SU-DHL-6 (cell line): ENCODE results near the gene GALNT10.

Experiments used
- H2AFZ ChIP-seq: fragments of 200-600 bp; sonication (generic); 2 replicates; pipeline ENCODE4 v1.6.1; 2014; ENCODE audit warnings: low read depth, mild to moderate bottlenecking, moderate library complexity, mixed read lengths, antibody characterized with exemption, low read length; ENCODE audit not compliant: severe bottlenecking
- H3F3A ChIP-seq: fragments of 200-600 bp; shearing (Covaris generic); 2 replicates; pipeline ENCODE4 v1.6.0; 2016; ENCODE audit warnings: antibody characterized with exemption, mild to moderate bottlenecking; ENCODE audit not compliant: insufficient read depth
- H3K27ac ChIP-seq: fragments of 200-600 bp; sonication (generic); 2 replicates; pipeline ENCODE4 v1.5.1; 2016; ENCODE audit warnings: low read depth, mild to moderate bottlenecking, low read length, moderate library complexity, mixed read lengths
- H3K27me3 ChIP-seq: fragments of 200-600 bp; sonication (generic), shearing (Covaris generic); 2 replicates; pipeline ENCODE4 v1.6.0; 2014; ENCODE audit warnings: mild to moderate bottlenecking, low read length
- H3K36me3 ChIP-seq: fragments of 200-600 bp; sonication (generic); 2 replicates; pipeline ENCODE4 v1.6.1; 2014; ENCODE audit warnings: mild to moderate bottlenecking, low read length, mixed read lengths
- H3K4me2 ChIP-seq: fragments of 300-600, 200-600 bp; shearing (Covaris generic), sonication (generic); 2 replicates; pipeline ENCODE4 v1.6.0; 2014; ENCODE audit warnings: low read length, low read depth, mild to moderate bottlenecking; ENCODE audit not compliant: poor library complexity, severe bottlenecking
- H3K4me3 ChIP-seq: fragments of 200-600 bp; sonication (generic); 2 replicates; pipeline ENCODE4 v1.5.1; 2014; ENCODE audit warnings: antibody characterized with exemption, low read length, mild to moderate bottlenecking, mixed read lengths; ENCODE audit not compliant: insufficient read depth, poor library complexity, severe bottlenecking
- H3K79me2 ChIP-seq: fragments of 200-600 bp; sonication (generic); 2 replicates; pipeline ENCODE4 v1.6.1; 2014; ENCODE audit warnings: mild to moderate bottlenecking, low read length, moderate library complexity; ENCODE audit not compliant: insufficient read depth
- H3K9ac ChIP-seq: fragments of 200-600 bp; sonication (generic); 2 replicates; pipeline ENCODE4 v1.7.0; 2014; ENCODE audit warnings: mild to moderate bottlenecking, low read length
- H3K9me2 ChIP-seq: fragments of 200-600 bp; sonication (generic); replicated peaks from 2 replicates; pipeline ENCODE4 v1.6.1; 2014; ENCODE audit warnings: low read length; ENCODE audit not compliant: insufficient read depth
- H3K9me3 ChIP-seq: fragments of 200-600 bp; sonication (generic); 2 replicates; pipeline ENCODE4 v1.6.1; 2014; ENCODE audit warnings: low read length, mixed read lengths; ENCODE audit not compliant: insufficient read depth
- H4K20me1 ChIP-seq: fragments of 200-600 bp; sonication (generic); 2 replicates; pipeline ENCODE4 v1.6.1; 2014; ENCODE audit warnings: low read depth, mild to moderate bottlenecking, antibody characterized with exemption, low read length, moderate library complexity, mixed read lengths
- EZH2phosphoT487 ChIP-seq: fragments of 200-600 bp; sonication (generic), shearing (Covaris generic); conservative IDR thresholded peaks from 2 replicates; pipeline ENCODE4 v1.6.1; 2018; ENCODE audit warnings: mild to moderate bottlenecking, antibody characterized with exemption, low read length, moderate library complexity, mixed read lengths
- TF ChIP-seq, protein P1 (sequence below): fragments of 200-600 bp; sonication (generic); IDR thresholded peaks from one replicate; pipeline ENCODE4 v1.5.1; 2017; ENCODE audit warnings: antibody characterized with exemption, mild to moderate bottlenecking, low read length, moderate library complexity; ENCODE audit not compliant: insufficient read depth, poor library complexity, severe bottlenecking

The GALNT10 gene

DNA sequence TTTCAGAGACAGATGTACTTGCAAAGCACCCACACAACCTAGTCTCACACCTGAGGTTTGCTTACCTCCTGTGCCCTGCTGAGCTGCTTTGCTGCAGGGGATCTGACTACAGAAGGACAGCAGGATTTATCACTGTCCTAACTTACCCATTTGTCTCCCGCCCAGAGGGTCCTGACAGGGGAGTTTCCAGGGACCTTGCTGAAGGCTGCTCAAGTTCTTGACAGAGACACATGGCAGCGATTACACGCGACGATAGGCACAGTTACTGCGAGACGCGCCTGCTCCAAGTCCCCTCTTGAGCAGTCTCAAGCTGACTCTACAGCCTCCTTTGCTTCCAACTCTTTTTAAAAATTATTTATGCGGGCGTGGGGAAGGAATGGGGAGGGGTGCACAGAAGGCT, 24.6 kb upstream of the GALNT10 start:
- Histone ChIP-seq H3K79me2 (no peaks in the 10 kb centered on the region), H3F3A (no peaks in the 10 kb centered on the region)

DNA sequence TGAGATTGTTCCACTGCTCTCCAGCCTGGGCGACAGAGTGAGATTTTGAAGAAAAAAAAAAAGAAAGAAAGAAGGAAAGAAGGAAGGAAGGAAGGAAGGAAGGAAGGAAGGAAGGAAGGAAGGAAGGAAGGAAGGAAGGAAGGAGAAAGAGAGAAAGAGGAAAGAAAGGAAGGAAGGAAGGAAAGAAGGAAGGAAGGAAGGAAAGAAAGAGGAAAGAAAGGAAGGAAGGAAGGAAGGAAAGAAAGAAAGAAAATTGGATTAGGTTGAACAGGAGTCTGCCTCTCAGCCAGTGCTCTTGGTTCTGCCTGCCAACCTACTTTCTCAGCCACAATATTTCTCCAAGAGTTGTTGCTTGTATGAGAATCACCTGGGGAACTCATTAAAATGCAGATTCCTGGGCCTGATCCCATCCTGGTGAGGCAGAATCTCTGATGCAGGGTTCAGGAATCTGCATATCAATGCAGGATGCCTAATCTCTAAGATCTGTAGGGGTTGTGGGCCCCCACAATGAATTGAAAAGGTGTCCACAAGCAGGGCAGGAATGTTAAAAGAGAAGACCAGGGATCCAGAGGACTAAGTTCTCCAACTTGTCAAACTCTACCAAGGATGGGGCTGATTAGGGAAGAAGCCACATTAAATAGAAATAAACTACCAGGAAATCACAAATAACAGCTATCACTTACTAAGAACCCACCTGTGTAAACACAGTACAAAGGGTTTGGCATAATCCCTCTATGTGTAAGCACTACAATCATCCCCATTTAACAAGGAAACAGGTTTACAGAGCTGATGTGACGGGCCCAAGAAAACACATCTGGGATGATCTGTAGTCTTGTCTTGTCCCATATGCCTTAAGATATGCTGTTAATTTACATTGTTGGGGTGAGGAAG, 23.4 kb upstream of the GALNT10 start:
- no peaks in the 10 kb centered on the region for H3K36me3 ChIP-seq
- H4K20me1 ChIP-seq: no peaks in the 10 kb centered on the region
- no peaks in the 10 kb centered on the region for H3K9me2 ChIP-seq
- H2AFZ ChIP-seq: no peak overlapping the region
- no peaks in the 10 kb centered on the region for H3K79me2 ChIP-seq
- no peak overlapping the region for H3K4me3 ChIP-seq
- TF ChIP-seq EZH2phosphoT487: no peak
- TF ChIP-seq, protein P1, sequence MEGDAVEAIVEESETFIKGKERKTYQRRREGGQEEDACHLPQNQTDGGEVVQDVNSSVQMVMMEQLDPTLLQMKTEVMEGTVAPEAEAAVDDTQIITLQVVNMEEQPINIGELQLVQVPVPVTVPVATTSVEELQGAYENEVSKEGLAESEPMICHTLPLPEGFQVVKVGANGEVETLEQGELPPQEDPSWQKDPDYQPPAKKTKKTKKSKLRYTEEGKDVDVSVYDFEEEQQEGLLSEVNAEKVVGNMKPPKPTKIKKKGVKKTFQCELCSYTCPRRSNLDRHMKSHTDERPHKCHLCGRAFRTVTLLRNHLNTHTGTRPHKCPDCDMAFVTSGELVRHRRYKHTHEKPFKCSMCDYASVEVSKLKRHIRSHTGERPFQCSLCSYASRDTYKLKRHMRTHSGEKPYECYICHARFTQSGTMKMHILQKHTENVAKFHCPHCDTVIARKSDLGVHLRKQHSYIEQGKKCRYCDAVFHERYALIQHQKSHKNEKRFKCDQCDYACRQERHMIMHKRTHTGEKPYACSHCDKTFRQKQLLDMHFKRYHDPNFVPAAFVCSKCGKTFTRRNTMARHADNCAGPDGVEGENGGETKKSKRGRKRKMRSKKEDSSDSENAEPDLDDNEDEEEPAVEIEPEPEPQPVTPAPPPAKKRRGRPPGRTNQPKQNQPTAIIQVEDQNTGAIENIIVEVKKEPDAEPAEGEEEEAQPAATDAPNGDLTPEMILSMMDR: no peak
- H3F3A ChIP-seq: no peaks in the 10 kb centered on the region
- H3K27ac ChIP-seq: no peak overlapping the region
- H3K9ac ChIP-seq: no peak overlapping the region
- H3K4me2 ChIP-seq: no peak overlapping the region
- no peaks in the 10 kb centered on the region for H3K9me3 ChIP-seq
- H3K27me3 ChIP-seq: no peaks in the 10 kb centered on the region

More for the DNA sequence above, 24.6 kb upstream of the GALNT10 start:
- no peak overlapping the region for H3K4me3 ChIP-seq
- no peak overlapping the region for H2AFZ ChIP-seq
- no peaks in the 10 kb centered on the region for H4K20me1 ChIP-seq
- no peak overlapping the region for H3K9ac ChIP-seq
- H3K9me2 ChIP-seq: no peaks in the 10 kb centered on the region
- H3K9me3 ChIP-seq: no peaks in the 10 kb centered on the region
- no peaks in the 10 kb centered on the region for H3K27me3 ChIP-seq
- no peaks in the 10 kb centered on the region for H3K36me3 ChIP-seq
- no peak overlapping the region for H3K4me2 ChIP-seq
- TF ChIP-seq, protein P1: no peak
- no peak for TF ChIP-seq EZH2phosphoT487
- no peak overlapping the region for H3K27ac ChIP-seq

DNA sequence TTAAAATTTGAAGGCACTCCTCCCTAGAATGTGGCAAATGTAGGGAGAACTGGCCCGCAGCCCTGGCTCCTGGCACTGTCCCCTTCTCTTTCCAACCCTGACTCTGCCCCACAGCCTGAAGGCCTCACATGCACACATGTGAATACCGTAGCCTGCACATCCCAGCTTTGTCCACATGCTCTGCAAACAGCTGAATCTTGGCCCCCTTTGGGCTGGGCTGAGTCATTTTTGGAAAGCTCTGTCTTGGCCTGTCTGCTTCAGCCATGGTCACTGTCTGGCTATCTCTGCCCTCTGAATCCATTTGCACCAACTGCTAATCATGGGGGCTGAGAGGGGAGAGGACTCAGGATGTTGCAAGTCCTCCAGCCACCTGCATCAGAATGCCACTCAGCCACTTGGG, 22.1 kb upstream of the GALNT10 start:
- no peaks in the 10 kb centered on the region for H3K9me2 ChIP-seq
- H2AFZ ChIP-seq: no peak overlapping the region
- no peak overlapping the region for H3K9ac ChIP-seq
- H3K27ac ChIP-seq: no peak overlapping the region
- no peaks in the 10 kb centered on the region for H3K9me3 ChIP-seq
- no peaks in the 10 kb centered on the region for H3K79me2 ChIP-seq
- TF ChIP-seq, protein P1: no peak
- no peak for TF ChIP-seq EZH2phosphoT487
- no peaks in the 10 kb centered on the region for H3F3A ChIP-seq
- no peak overlapping the region for H3K4me2 ChIP-seq
- no peaks in the 10 kb centered on the region for H3K27me3 ChIP-seq
- no peak overlapping the region for H3K4me3 ChIP-seq
- no peaks in the 10 kb centered on the region for H3K36me3 ChIP-seq
- H4K20me1 ChIP-seq: no peaks in the 10 kb centered on the region
